ENCODE data around the gene ESPNL. TPM values are rescaled to one million over a fixed set of nuclear protein-coding genes. Genes with fewer than 3 reads are reported as not detected.
"Not testable (repeated sequence)": the region's sequence is repeated elsewhere in the genome, so short reads cannot be mapped to it uniquely, and the experiment has no call there.

The ESPNL gene, protein sequence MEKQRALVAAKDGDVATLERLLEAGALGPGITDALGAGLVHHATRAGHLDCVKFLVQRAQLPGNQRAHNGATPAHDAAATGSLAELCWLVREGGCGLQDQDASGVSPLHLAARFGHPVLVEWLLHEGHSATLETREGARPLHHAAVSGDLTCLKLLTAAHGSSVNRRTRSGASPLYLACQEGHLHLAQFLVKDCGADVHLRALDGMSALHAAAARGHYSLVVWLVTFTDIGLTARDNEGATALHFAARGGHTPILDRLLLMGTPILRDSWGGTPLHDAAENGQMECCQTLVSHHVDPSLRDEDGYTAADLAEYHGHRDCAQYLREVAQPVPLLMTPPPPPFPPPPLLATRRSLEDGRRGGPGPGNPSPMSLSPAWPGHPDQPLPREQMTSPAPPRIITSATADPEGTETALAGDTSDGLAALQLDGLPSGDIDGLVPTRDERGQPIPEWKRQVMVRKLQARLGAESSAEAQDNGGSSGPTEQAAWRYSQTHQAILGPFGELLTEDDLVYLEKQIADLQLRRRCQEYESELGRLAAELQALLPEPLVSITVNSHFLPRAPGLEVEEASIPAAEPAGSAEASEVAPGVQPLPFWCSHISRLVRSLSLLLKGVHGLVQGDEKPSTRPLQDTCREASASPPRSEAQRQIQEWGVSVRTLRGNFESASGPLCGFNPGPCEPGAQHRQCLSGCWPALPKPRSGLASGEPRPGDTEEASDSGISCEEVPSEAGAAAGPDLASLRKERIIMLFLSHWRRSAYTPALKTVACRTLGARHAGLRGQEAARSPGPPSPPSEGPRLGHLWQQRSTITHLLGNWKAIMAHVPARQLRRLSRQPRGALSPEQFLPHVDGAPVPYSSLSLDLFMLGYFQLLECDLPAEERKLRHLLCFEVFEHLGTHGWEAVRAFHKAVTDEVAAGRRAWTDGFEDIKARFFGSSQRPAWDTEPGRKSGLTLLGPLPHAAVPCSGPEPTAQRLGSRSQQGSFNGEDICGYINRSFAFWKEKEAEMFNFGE
- total RNA-seq (ENCODE audit: low replicate concordance): 0.12 and 0.24 TPM in 2 replicates
- long read RNA-seq: 0 reads

DNA sequence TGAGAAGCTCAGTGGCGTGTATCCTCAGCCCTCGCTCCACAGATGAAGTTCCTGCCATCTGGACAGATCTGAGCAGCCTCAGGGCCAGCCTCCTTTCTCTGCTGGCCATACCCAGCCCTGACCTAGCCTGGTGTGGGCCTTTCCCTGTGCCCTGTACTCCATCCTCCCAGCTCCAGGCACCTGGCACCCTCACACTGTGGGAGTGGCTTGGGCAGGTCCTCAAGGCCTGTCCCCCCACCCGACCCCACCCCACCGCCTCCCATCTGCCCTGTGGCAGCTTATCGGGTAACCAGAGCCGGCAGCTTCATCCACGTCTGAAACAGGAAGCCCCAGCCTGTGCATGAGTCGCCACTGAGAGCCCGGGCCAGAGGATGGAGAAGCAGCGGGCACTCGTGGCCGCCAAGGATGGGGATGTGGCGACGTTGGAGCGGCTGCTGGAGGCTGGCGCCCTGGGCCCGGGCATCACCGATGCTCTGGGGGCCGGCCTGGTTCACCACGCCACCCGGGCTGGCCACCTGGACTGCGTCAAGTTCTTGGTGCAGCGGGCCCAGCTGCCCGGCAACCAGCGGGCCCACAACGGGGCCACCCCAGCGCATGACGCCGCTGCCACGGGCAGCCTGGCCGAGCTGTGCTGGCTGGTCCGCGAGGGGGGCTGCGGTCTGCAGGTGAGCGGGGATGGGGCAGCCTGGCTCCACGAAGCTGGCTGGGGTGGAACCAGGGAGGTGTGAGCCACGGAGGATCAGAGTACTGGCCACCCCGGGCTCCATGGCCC lies at the start of gene ESPNL:
Gene ESPNL (plus strand): TSS at position 292 of the 772 bp plus-strand sequence. CDS start 80 bp downstream, at position 372.
- H3K4me1 Mint-ChIP-seq (ENCODE audit: unreplicated experiment): peaks cover 7% of the 10 kb centered on the region
- peak within 1 kb of the TSS; percentile 41 for H3K27ac Mint-ChIP-seq
- H3K9me3 Mint-ChIP-seq: no peaks in the 10 kb centered on the region
- no peaks in the 10 kb centered on the region for H3K27me3 Mint-ChIP-seq
- no peak within 1 kb of the TSS for H3K4me3 Mint-ChIP-seq
- DNase-seq (ENCODE audit: extremely low spot score, unreplicated experiment): peak; percentile 65
- TF ChIP-seq, protein P1, sequence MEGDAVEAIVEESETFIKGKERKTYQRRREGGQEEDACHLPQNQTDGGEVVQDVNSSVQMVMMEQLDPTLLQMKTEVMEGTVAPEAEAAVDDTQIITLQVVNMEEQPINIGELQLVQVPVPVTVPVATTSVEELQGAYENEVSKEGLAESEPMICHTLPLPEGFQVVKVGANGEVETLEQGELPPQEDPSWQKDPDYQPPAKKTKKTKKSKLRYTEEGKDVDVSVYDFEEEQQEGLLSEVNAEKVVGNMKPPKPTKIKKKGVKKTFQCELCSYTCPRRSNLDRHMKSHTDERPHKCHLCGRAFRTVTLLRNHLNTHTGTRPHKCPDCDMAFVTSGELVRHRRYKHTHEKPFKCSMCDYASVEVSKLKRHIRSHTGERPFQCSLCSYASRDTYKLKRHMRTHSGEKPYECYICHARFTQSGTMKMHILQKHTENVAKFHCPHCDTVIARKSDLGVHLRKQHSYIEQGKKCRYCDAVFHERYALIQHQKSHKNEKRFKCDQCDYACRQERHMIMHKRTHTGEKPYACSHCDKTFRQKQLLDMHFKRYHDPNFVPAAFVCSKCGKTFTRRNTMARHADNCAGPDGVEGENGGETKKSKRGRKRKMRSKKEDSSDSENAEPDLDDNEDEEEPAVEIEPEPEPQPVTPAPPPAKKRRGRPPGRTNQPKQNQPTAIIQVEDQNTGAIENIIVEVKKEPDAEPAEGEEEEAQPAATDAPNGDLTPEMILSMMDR (conservative IDR thresholded peaks at IDR 0.05): no peak
- H3K36me3 Mint-ChIP-seq: no peaks in the 10 kb centered on the region

DNA sequence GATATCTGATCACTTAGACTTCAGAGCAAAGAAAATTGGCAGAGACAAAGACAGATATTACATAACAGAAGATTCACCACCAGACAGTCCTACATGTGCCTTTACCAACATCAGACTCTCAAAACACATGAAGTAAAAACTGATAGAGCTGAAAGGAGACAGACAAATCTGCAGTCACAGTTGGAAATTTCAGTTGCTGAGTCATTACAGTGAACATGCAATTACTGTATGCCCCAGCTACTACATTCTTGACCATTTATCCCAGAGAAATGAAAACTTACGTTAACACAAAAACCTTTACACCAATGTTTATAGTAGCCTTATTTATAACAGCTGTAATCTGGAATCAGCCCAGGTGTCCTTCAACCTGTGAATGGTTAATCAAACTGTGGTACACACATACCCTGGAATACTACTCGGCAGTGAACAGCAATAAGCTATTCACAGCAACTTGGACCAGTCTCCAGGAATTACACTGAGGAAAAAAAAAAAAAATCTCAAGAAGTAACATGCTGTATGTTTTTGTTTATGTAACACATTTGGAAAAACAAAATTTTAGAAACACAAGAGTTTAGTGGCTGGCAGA lies 46.9 kb upstream of the ESPNL start:
- Mint-ChIP-seq H3K9me3 (no peaks in the 10 kb centered on the region), H3K4me1 (ENCODE audit: unreplicated experiment) (no peaks in the 10 kb centered on the region), H3K27ac (no peak overlapping the region), H3K4me3 (no peak overlapping the region), H3K27me3 (peaks cover 3% of the 10 kb centered on the region), H3K36me3 (no peaks in the 10 kb centered on the region)
- no peak for DNase-seq (ENCODE audit: extremely low spot score, unreplicated experiment)
- TF ChIP-seq, protein P1 (conservative IDR thresholded peaks at IDR 0.05): no peak

DNA sequence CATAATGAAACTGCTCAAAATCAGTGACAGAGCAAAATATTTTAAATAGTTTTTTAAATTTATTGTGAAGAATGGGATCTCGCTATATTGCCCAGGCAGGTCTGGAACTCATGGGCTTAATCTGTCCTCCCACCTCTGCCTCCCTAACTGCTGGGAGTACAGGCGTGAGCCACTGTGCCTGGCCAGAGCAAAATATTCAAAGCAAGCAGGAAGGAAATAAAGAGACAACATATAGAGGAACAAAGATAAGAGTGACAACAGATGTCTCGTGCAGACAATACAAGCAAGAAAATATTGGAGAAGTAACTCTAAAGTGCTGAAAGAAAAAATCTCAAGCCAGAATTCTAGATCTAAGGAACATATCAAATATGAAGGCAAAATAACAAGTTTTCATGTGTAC lies 44.3 kb upstream of the ESPNL start:
- Mint-ChIP-seq H3K9me3 (no peaks in the 10 kb centered on the region), H3K27ac (peak overlapping the region; percentile 53), H3K27me3 (peaks cover 3% of the 10 kb centered on the region), H3K36me3 (no peaks in the 10 kb centered on the region), H3K4me1 (ENCODE audit: unreplicated experiment) (peaks cover 9% of the 10 kb centered on the region), H3K4me3 (no peak overlapping the region)
- DNase-seq (ENCODE audit: extremely low spot score, unreplicated experiment): no peak
- TF ChIP-seq, protein P1 (conservative IDR thresholded peaks at IDR 0.05): no peak

DNA sequence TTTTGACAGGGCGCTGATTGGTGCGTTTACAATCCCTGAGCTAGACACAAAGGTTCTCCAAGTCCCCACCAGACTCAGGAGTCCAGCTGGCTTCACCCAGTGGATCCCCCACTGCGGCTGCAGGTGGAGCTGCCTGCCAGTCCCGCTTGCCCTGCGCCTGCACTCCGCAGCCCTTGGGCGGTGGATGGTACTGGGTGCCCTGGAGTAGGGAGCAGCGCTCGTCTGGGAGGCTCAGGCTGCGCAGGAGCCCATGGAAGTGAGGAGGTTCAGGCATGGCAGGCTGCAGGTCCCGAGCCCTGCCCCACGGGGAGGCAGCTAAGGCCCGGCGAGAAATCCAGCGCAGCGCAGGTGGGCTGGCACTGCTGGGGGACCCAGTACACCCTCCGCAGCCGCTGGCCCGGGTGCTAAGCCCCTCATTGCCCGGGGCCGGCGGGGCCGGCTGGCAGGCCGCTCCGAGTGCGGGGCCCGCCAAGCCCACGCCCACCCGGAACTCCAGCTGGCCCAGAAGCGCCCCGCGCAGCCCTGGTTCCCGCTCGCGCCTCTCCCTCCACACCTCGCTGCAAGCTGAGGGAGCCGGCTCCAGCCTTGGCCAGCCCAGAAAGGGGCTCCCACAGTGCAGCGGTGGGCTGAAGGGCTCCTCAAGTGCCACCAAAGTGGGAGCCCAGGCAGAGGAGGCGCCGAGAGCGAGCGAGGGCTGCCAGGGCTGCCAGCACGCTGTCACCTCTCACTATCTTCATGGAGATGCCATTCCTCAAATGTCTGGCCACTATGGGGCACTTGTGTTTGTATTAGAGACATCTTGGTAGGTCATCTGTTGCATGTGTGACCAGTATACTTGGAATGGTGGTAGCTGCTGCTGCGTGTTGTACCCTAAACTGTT lies 42.2 kb upstream of the ESPNL start:
- peaks cover 22% of the 10 kb centered on the region for H3K4me1 Mint-ChIP-seq (ENCODE audit: unreplicated experiment)

DNA sequence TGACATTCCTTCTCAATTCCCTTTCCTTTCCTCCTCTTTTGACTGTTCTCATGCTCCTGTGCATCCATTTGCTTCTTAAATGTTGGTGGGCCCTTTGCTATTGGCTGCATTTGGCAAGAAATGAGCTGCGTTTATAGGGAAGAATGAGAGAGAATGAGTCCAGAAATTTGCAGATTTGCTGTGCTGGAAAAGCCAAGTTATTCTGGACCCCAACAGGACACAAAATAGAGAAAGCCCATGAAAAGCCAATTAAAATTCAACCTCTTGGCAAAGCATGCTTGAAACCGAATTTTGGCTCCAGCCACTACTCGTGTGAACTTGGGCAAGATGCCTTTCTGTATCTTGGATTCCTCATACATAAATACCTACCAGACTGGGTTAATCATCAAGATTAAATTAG lies 40.6 kb upstream of the ESPNL start:
- TF ChIP-seq, protein P1 (conservative IDR thresholded peaks at IDR 0.05): no peak
- Mint-ChIP-seq H3K4me1 (ENCODE audit: unreplicated experiment) (peaks cover 36% of the 10 kb centered on the region), H3K36me3 (no peaks in the 10 kb centered on the region), H3K9me3 (no peaks in the 10 kb centered on the region), H3K4me3 (peak overlapping the region; percentile 94), H3K27ac (no peak overlapping the region), H3K27me3 (peaks cover 3% of the 10 kb centered on the region)
- DNase-seq (ENCODE audit: extremely low spot score, unreplicated experiment): no peak

More for the DNA sequence above, 42.2 kb upstream of the ESPNL start:
- H3K27ac Mint-ChIP-seq; H3K9me3 Mint-ChIP-seq; DNase-seq (ENCODE audit: extremely low spot score, unreplicated experiment); H3K27me3 Mint-ChIP-seq; H3K36me3 Mint-ChIP-seq: not testable (repeated sequence)
- H3K4me3 Mint-ChIP-seq: peak overlapping the region; percentile 33

Data from type B pancreatic cell (in vitro differentiated cells).